Measurements from ENCODE around the gene DND1.
"Not testable (repeated sequence)": the region's sequence is repeated elsewhere in the genome, so short reads cannot be mapped to it uniquely, and the experiment has no call there.

The DND1 gene

DNA sequence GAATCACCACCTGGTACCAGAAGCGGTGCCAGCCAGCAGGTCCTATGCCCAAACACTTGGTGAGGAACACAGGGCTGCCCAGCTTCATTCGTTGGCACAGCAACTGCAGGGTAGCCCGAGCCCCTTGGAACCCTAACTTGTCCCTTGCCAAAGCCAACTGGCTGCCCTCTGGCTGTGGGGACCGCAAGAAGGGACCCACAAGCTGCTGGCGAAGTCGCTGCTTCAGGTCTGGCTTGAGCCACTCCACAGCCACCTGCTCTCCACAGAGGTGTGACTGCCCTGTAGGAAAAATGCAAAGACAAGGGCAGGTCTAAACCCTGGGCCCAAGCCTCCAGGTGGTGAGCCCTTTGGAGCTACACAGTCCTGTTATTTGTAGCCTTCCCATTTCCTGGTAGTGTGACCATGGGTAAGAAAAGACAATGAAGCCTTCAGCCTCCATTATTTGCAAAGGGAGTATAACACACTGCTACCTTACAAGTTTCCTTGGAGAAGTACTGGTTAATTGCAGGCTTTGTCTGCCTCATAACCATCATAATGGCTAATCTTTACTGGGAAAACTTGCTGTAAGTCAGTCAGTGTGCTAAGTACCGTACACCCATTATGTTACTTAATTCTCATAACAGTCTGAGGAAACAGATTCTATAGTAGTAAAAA lies 1.8 kb downstream of the DND1 start:
- no peak for DNase-seq

- not testable (repeated sequence) for DNase-seq
Observed at GRCh38 chr5:140671035-140671434, 2.3 kb downstream of the DND1 start.

GRCh38 chr5:140664359-140665119 lies 8.8 kb downstream of the DND1 start, which contains the start of gene WDR55:
TSS of gene WDR55 (plus strand) at chr5:140664904. CDS start at chr5:140664913, 9 bp downstream.
- peak; percentile 95 for DNase-seq

- no peak for DNase-seq
Observed at GRCh38 chr5:140664030-140664358, 9.4 kb downstream of the DND1 start.

- not testable (repeated sequence) for DNase-seq
Observed at GRCh38 chr5:140660371-140660770, 13.0 kb downstream of the DND1 start.

- no peak for DNase-seq
Observed at GRCh38 chr5:140658870-140659269, 14.5 kb downstream of the DND1 start.

DNA sequence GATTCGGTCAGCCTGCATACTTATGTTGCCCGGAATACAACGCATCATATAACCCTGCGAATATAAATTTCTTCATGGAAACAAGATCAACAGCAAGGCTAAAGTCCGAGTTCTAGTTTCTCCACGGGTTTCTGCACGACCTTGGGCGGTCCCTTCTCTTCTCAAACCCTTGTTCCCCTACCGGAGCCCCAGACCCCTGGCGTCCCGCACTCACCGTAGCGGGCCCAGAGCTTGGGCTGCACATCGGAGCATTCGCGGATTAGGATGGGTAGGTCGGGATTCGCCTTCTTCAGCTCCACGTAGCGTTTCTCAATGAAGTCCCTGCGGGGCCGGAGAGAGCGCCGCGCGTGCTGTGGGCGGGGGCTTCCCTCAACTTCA lies 26.3 kb downstream of the DND1 start:
- DNase-seq, result no peak

DNA sequence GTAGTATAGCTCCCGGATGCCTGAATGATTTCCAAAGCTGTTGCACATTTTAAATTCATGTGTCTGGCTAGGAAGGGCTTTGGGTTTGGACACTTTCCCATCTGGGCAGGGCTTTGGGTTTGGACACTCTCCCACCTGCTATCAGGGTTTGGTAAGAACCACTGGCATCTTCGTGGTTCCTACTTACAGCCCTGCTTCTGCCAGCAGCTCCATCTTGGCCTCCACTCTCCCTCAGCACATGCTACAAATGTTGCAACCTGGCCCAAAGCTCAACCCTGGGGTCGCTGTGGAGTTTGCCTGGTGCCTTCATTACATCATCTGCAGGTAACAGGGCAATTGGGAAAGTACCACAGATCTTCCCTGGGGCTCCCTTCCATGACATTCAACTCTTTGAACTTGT lies 30.7 kb downstream of the DND1 start:
- no peak for DNase-seq

DNA sequence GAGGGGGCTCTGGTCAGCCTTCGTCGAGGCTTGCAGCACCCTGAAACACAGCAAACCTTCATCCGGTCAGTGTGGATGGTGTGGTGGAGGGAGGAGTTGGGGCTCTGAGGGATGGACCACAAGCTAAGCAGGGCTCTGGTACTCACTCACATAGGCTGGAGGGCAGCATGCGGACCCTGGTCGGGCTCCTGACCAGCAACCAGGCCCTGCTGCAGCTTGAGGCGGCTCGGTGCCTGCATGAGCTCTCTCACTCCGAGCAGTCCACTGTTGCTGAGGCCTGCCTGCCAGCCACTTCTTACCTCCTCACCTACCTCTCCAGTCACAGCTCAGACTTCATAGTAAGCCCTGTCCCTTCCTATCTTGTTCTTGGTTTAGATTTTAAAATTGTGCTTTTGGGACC lies 31.7 kb downstream of the DND1 start:
- DNase-seq, result no peak

- peak; percentile 98 for DNase-seq
Observed at GRCh38 chr5:140639148-140639981, 34.0 kb downstream of the DND1 start, which contains the start of gene TMCO6. TSS of gene TMCO6 (plus strand) at chr5:140639451. CDS start at chr5:140639528, 77 bp downstream.

DNA sequence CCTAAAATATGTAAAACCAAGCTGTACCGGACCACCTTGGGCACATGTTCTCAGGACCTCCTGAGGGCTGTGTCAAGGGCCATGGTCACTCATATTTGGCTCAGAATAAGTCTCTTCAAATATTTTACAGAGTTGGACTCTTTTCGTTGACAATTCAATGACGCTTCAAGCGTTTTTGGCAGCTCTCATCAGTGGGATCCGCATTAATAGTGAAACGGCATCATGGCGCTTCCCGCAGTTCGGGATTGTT lies 34.6 kb downstream of the DND1 start:
- not testable (repeated sequence) for DNase-seq

DNA sequence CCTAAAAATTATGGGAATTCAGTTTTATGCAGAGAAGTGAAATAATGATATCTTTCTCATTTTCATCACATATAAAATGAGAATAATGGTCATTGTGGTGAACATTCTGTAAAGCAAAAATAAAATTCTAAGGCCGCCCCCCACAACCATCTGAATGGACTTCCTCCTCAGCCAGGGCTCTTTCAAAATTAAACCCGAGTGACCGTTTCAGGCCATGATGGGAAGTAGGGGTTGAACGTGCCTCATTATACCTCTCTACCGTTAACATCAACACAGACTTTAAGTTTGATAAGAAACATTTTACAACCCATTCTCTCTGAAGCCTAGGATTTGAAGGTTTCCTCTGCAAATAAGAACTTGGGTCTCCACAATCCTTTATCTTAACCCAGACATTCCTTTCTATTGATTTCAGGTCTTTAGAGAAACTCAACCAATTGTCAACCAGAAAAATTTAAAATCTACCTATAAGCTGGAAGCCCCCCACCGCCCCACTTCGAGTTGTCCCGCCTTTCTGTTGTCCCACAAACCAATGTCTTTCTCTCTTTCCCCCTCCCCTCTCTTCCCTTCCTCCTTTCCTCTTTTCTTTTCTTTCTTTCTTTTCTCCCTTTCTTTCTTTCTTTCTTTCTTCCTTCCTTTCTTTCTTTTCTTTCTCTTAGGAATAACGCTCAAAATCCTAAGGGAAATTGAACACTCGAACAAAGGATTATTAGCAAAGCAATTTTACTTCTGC lies 35.8 kb downstream of the DND1 start:
- no peak for DNase-seq

GRCh38 chr5:140635291-140636257 lies 37.8 kb downstream of the DND1 start:
- no peak for DNase-seq

GRCh38 chr5:140634103-140634502 lies 39.3 kb downstream of the DND1 start:
- DNase-seq, result no peak

GRCh38 chr5:140633501-140633900 lies 39.9 kb downstream of the DND1 start:
- DNase-seq, result no peak

- DNase-seq, result no peak
Observed at GRCh38 chr5:140633021-140633471, 40.3 kb downstream of the DND1 start, which contains the start of gene CD14. TSS of gene CD14 (minus strand) at chr5:140633175. CDS start at chr5:140633071, 104 bp downstream.

DNA sequence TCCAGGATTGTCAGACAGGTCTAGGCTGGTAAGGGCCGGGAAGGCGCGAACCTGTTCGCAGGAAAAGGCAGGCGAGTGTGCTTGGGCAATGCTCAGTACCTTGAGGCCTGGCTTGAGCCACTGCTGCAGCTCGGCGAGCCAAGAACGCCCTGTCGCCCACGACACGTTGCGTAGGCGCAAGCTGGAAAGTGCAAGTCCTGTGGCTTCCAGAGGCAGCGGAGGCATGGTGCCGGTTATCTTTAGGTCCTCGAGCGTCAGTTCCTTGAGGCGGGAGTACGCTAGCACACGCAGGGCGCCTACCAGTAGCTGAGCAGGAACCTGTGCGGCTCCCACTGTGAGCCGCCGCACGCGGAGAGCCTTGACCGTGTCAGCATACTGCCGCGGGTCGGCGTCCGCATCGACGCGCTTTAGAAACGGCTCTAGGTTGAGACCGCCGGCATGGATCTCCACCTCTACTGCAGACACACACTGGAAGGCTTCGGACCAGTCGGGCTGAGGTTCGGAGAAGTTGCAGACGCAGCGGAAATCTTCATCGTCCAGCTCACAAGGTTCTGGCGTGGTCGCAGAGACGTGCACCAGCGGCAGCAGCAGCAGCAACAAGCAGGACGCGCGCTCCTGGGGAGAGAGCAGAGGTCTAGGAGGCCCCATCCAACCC lies 40.9 kb downstream of the DND1 start:
- peak; percentile 46 for DNase-seq

- peak; percentile 38 for DNase-seq
Observed at GRCh38 chr5:140631831-140632365, 41.5 kb downstream of the DND1 start.

GRCh38 chr5:140631036-140631417 lies 42.3 kb downstream of the DND1 start:
- no peak for DNase-seq

DNA sequence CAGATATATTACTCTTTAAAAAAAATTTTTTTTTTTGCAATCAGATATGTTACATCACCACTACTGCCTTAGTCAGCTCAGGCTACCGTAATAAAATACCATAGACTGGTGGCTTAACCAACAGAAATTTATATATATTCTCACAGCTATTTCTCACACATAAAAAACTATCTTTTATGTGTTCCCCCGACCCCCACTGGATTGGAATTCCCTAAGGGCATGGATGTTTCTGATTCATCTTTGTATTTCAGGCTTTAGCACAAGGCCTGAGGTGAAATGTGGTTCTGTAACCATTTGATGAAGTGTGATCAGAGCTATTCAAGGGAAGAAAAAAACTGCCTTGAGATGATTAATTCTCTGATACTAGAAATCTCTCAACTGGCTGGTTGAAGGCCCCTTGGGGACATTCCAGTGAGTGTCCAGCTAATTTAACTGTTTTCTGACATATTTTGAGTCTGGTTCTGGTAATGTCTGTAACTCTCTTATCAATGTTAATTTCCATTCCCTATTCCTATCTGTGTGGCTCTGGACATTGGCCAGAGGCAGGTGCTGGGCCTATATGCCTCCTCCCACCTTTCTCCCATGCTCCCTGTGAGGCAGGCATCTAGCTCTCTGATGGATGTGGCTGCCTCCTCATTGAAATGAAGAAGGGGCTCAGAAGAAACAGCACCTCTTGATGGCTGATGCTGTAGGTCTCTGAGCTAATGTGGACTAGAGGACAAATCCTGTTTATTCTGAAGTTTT lies 42.9 kb downstream of the DND1 start:
- no peak for DNase-seq
